LNCaP clone FGC (cell line): ENCODE data around the gene C19orf85.

Experiments used
- DNase-seq: peaks from one replicate; pipeline ENCODE4 v3.0.0-alpha.2; 2011; ENCODE audit warnings: low read depth
- H3K4me3 ChIP-seq: 2 replicates; pipeline ENCODE4 v1.5.1; 2011; ENCODE audit warnings: mild to moderate bottlenecking, low read depth, low read length, control low read depth
- TF ChIP-seq, protein P1 (sequence below): IDR thresholded peaks from 2 replicates; pipeline ENCODE4 v1.5.1; 2012; ENCODE audit warnings: mild to moderate bottlenecking; ENCODE audit not compliant: control insufficient read depth, insufficient read depth; ENCODE audit errors: extremely low read depth

C19orf85 gene

DNA sequence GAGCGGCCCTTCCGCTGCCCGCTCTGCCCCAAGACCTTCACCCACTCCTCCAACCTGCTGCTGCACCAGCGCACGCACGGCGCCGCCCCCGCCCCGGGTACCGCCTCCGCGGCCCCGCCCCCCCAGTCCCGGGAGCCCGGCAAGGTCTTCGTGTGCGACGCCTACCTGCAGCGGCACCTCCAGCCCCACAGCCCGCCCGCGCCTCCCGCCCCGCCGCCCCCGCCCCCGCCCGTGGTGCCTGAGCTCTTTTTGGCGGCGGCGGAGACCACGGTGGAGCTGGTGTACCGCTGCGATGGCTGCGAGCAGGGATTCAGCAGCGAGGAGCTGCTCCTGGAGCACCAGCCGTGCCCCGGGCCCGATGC, 17.2 kb upstream of the C19orf85 start:
- DNase-seq: no peak
- H3K4me3 ChIP-seq: no peak overlapping the region
- TF ChIP-seq, protein P1, sequence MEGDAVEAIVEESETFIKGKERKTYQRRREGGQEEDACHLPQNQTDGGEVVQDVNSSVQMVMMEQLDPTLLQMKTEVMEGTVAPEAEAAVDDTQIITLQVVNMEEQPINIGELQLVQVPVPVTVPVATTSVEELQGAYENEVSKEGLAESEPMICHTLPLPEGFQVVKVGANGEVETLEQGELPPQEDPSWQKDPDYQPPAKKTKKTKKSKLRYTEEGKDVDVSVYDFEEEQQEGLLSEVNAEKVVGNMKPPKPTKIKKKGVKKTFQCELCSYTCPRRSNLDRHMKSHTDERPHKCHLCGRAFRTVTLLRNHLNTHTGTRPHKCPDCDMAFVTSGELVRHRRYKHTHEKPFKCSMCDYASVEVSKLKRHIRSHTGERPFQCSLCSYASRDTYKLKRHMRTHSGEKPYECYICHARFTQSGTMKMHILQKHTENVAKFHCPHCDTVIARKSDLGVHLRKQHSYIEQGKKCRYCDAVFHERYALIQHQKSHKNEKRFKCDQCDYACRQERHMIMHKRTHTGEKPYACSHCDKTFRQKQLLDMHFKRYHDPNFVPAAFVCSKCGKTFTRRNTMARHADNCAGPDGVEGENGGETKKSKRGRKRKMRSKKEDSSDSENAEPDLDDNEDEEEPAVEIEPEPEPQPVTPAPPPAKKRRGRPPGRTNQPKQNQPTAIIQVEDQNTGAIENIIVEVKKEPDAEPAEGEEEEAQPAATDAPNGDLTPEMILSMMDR: no peak

DNA sequence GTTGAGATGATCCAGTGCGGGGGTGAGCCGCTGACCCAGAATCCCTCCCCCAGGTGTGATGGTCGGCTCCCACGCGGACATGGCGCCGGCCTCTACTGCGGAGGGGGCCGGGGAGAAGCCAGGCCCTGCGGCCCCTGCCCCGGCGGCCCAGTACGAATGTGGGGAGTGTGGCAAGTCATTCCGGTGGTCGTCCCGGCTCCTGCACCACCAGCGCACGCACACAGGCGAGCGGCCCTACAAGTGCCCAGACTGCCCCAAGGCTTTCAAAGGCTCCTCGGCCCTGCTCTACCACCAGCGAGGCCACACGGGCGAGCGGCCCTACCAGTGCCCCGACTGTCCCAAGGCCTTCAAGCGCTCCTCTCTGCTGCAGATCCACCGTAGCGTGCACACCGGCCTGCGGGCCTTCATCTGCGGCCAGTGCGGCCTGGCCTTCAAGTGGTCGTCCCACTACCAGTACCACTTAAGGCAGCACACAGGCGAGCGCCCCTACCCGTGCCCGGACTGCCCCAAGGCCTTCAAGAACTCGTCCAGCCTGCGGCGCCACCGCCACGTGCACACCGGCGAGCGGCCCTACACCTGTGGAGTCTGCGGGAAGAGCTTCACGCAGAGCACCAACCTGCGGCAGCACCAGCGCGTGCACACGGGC, 16.7 kb upstream of the C19orf85 start:
- DNase-seq: no peak
- TF ChIP-seq, protein P1: no peak
- no peak overlapping the region for H3K4me3 ChIP-seq

DNA sequence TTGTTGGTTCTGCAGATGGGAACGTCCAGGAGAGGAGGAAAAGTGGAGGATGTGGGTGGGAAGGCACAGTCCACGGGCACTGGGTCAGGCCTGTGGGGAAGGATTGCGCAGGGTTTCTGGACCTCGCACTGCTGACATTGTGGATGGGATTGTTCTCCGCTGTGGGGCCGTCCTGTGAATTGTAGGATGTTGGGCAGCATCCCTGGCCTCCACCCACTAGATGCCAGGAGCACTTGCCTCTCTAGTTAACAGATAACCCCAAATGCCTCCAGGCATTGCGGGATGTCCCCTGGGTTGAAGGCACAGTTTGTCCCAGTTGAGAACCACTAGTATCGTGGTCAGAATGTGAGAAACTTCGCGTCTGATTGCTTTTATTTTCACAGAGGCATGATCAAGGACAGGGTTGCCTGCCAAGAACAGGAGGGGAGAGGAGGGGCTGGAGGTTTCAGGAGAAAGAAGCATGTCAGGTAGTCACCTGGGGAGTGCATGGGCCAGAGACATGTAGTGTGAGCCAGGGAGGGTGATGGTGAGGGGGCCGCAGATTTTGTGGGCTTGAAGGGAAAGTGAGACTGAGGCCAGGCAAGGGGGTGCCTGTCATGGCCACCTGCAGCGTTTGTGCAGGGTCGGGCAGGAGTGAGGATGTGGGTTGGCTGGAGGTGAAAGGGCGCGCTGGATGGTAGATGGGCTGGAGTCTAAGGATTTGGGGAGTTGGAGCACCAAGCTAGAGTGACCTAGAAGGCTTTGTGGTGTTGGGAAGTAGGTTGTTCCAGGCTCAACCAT, 15.1 kb upstream of the C19orf85 start:
- no peak for DNase-seq
- TF ChIP-seq, protein P1: no peak
- no peak overlapping the region for H3K4me3 ChIP-seq

DNA sequence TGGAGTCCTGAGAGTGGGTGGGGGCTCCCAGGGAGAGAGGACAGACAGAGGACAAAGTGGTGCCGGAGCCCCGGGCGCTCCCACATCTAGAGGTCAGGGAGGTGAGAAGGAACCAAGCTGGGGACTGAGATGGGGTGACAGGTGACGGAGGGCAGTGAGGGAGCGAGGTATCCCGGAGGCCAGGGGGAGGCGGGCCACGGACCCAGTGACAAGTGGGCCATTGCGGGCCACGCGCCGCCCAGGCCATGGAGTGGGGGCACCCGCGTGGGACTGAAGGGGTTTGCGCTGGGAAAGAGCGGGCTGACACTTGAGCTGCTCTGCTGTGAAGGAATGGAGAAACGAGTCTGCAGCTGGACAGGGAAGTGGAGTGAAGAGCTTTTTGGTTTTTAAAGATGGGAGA, 14.5 kb upstream of the C19orf85 start:
- DNase-seq: no peak
- no peak overlapping the region for H3K4me3 ChIP-seq
- TF ChIP-seq, protein P1: no peak

DNA sequence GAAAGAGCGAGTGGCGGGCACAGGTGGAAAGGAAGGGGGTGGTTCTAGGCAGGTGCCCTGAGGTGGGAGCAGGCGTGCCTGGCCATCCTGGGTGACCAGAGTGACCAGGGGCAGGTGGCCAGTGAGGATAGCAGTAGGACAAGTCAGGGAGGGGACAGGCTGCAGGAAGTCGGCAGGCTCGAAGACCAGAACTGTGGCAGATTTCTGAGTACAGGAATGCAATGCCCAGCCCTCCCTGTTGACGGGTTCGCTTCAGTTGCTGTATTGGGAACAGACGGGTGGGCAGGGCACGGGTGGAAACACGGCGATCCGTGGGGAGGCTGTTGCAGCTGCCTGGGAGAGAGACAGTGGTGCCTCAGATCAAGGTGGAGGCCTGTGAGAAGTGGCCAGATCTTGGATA, 13.8 kb upstream of the C19orf85 start:
- no peak for DNase-seq
- TF ChIP-seq, protein P1: no peak
- no peak overlapping the region for H3K4me3 ChIP-seq

DNA sequence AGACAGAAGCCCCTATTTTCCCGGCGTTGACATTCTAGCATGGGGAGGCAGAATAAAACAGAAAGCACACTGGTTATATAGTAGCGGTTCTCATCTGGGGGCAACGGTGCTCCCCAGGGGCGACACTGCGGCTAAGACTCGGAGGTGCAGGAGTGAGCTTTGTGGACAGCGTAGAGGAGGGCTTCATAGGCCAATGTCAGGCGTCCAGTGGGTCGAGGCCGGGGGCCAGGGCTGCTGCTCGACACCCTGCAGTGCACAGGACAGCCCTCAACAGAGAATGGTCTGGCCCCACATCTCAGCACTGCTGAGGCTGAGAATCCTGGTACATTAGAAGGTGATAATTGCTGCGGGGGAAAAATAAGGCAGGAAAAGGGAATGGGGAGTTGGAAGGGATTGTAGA, 13.4 kb upstream of the C19orf85 start:
- peak overlapping the region; percentile 86 for H3K4me3 ChIP-seq
- no peak for DNase-seq
- TF ChIP-seq, protein P1: no peak
